ENCODE results near the gene HSF2BP. TPM values are rescaled to one million over a fixed set of nuclear protein-coding genes. Genes with fewer than 3 reads are reported as not detected.

HSF2BP gene
- 1.0 TPM for total RNA-seq (ENCODE audit: unreplicated experiment)
- long read RNA-seq, result 0 reads

- Mint-ChIP-seq H3K4me1 (ENCODE audit: low read depth, unreplicated experiment) (peaks cover 10% of the 10 kb centered on the region), H3K27ac (ENCODE audit: unreplicated experiment) (peak within 1 kb of the TSS; percentile 92), H3K27me3 (ENCODE audit: unreplicated experiment) (peaks cover 13% of the 10 kb centered on the region), H3K36me3 (ENCODE audit: unreplicated experiment) (no peaks in the 10 kb centered on the region), H3K9me3 (ENCODE audit: unreplicated experiment) (peaks cover 4% of the 10 kb centered on the region), H3K4me3 (ENCODE audit: unreplicated experiment) (peak within 1 kb of the TSS; percentile 96)
- peak; percentile 90 for DNase-seq
- no peak for TF ChIP-seq CTCF (IDR thresholded peaks at IDR 0.05; ENCODE audit: partially characterized antibody, unreplicated experiment)
Measured at GRCh38 chr21:43659136-43660000, at the start of gene HSF2BP, which contains the start of gene RRP1B. TSS of gene HSF2BP (minus strand) at chr21:43659488. CDS start at chr21:43658096, 1,392 bp downstream. TSS of gene RRP1B (plus strand) at chr21:43659560. CDS start at chr21:43659665, 105 bp downstream.

GRCh38 chr21:43708745-43709381 lies 49.6 kb upstream of the HSF2BP start:
- Mint-ChIP-seq H3K36me3 (ENCODE audit: unreplicated experiment) (no peaks in the 10 kb centered on the region), H3K27ac (ENCODE audit: unreplicated experiment) (no peak overlapping the region), H3K9me3 (ENCODE audit: unreplicated experiment) (peaks cover 2% of the 10 kb centered on the region), H3K4me3 (ENCODE audit: unreplicated experiment) (no peak overlapping the region), H3K4me1 (ENCODE audit: low read depth, unreplicated experiment) (no peaks in the 10 kb centered on the region), H3K27me3 (ENCODE audit: unreplicated experiment) (peaks cover 2% of the 10 kb centered on the region)
- TF ChIP-seq CTCF (IDR thresholded peaks at IDR 0.05; ENCODE audit: partially characterized antibody, unreplicated experiment), result no peak
- no peak for DNase-seq

GRCh38 chr21:43707462-43707861 lies 48.2 kb upstream of the HSF2BP start:
- H3K4me1 Mint-ChIP-seq (ENCODE audit: low read depth, unreplicated experiment), result peaks cover 2% of the 10 kb centered on the region
- H3K9me3 Mint-ChIP-seq (ENCODE audit: unreplicated experiment), result peaks cover 6% of the 10 kb centered on the region
- H3K4me3 Mint-ChIP-seq (ENCODE audit: unreplicated experiment), result no peak overlapping the region
- no peaks in the 10 kb centered on the region for H3K36me3 Mint-ChIP-seq (ENCODE audit: unreplicated experiment)
- no peak overlapping the region for H3K27ac Mint-ChIP-seq (ENCODE audit: unreplicated experiment)
- TF ChIP-seq CTCF (IDR thresholded peaks at IDR 0.05; ENCODE audit: partially characterized antibody, unreplicated experiment), result no peak
- no peak for DNase-seq
- peaks cover 2% of the 10 kb centered on the region for H3K27me3 Mint-ChIP-seq (ENCODE audit: unreplicated experiment)

- Mint-ChIP-seq H3K4me3 (ENCODE audit: unreplicated experiment) (no peak overlapping the region), H3K9me3 (ENCODE audit: unreplicated experiment) (peaks cover 3% of the 10 kb centered on the region), H3K36me3 (ENCODE audit: unreplicated experiment) (no peaks in the 10 kb centered on the region), H3K27ac (ENCODE audit: unreplicated experiment) (no peak overlapping the region), H3K27me3 (ENCODE audit: unreplicated experiment) (no peaks in the 10 kb centered on the region), H3K4me1 (ENCODE audit: low read depth, unreplicated experiment) (peaks cover 10% of the 10 kb centered on the region)
- DNase-seq, result no peak
- no peak for TF ChIP-seq CTCF (IDR thresholded peaks at IDR 0.05; ENCODE audit: partially characterized antibody, unreplicated experiment)
Measured at GRCh38 chr21:43703035-43703880, 44.0 kb upstream of the HSF2BP start.
